ENCODE measurements around the gene DCTN3. TPM values are rescaled to one million over a fixed set of nuclear protein-coding genes. Genes with fewer than 3 reads are reported as not detected.
A peak's percentile ranks its signal among the peaks of the same experiment; 100 is the strongest.

Gene DCTN3
- total RNA-seq, 1 donor from 2014 or later: 78.6 TPM

GRCh38 chr9:34655394-34655793 lies 35.1 kb upstream of the DCTN3 start:
- no peaks in the 10 kb centered on the region for H3K27me3 ChIP-seq
- no peaks in the 10 kb centered on the region for H3K9me3 ChIP-seq
- H3K4me3 ChIP-seq: peak overlapping the region in 1 of 2 donors; percentile 13
- H3K4me1 ChIP-seq: peaks cover 59% of the 10 kb centered on the region
- no peaks in the 10 kb centered on the region for H3K36me3 ChIP-seq
- DNase-seq (ENCODE audit: extremely low spot score in 2 of 2): no peak
- peak overlapping the region; percentile 87 for H3K27ac ChIP-seq
- intact Hi-C loops (cut with DNase I): no loop called here
- TF ChIP-seq POLR2A (IDR thresholded peaks at IDR 0.05) (no peak), POLR2AphosphoS5 (IDR thresholded peaks at IDR 0.05; ENCODE audit: insufficient read depth in 1 of 2, low read depth in 1 of 2) (no peak), CTCF (IDR thresholded peaks at IDR 0.05) (no peak)

GRCh38 chr9:34654323-34655051 lies 34.2 kb upstream of the DCTN3 start:
- Histone ChIP-seq H3K4me3 (peak overlapping the region; percentile 13 to 17), H3K27me3 (no peaks in the 10 kb centered on the region), H3K4me1 (peaks cover 59% of the 10 kb centered on the region), H3K27ac (peak overlapping the region; percentile 87), H3K36me3 (peaks cover 0 to 4% of the 10 kb centered on the region in 2 donors), H3K9me3 (no peaks in the 10 kb centered on the region)
- peak in 1 of 2 donors; percentile 78 for TF ChIP-seq POLR2AphosphoS5 (IDR thresholded peaks at IDR 0.05; ENCODE audit: insufficient read depth in 1 of 2, low read depth in 1 of 2)
- TF ChIP-seq CTCF (IDR thresholded peaks at IDR 0.05): no peak
- no peak for TF ChIP-seq POLR2A (IDR thresholded peaks at IDR 0.05)
- intact Hi-C loops (cut with DNase I): no loop called here
- no peak for DNase-seq (ENCODE audit: extremely low spot score in 2 of 2)

- no peak for DNase-seq (ENCODE audit: extremely low spot score in 2 of 2)
- peak overlapping the region; percentile 87 for H3K27ac ChIP-seq
- H3K4me3 ChIP-seq: peak overlapping the region; percentile 37 to 45
- peaks cover 0 to 14% of the 10 kb centered on the region in 2 donors for H3K36me3 ChIP-seq
- TF ChIP-seq CTCF (IDR thresholded peaks at IDR 0.05): no peak
- no peak for TF ChIP-seq POLR2A (IDR thresholded peaks at IDR 0.05)
- TF ChIP-seq POLR2AphosphoS5 (IDR thresholded peaks at IDR 0.05; ENCODE audit: insufficient read depth in 1 of 2, low read depth in 1 of 2): no peak
- H3K9me3 ChIP-seq: no peaks in the 10 kb centered on the region
- intact Hi-C loops (cut with DNase I): no loop called here
- no peaks in the 10 kb centered on the region for H3K27me3 ChIP-seq
- H3K4me1 ChIP-seq: peaks cover 59% of the 10 kb centered on the region
Measured at GRCh38 chr9:34653151-34654072, 33.1 kb upstream of the DCTN3 start.

GRCh38 chr9:34652602-34653000 lies 32.3 kb upstream of the DCTN3 start:
- peaks cover 67% of the 10 kb centered on the region for H3K4me1 ChIP-seq
- TF ChIP-seq CTCF (IDR thresholded peaks at IDR 0.05): no peak
- TF ChIP-seq POLR2A (IDR thresholded peaks at IDR 0.05): no peak
- TF ChIP-seq POLR2AphosphoS5 (IDR thresholded peaks at IDR 0.05; ENCODE audit: insufficient read depth in 1 of 2, low read depth in 1 of 2): no peak
- H3K4me3 ChIP-seq: peak overlapping the region; percentile 37 to 45
- H3K36me3 ChIP-seq: peaks cover 0 to 15% of the 10 kb centered on the region in 2 donors
- H3K27me3 ChIP-seq: no peaks in the 10 kb centered on the region
- intact Hi-C loops (cut with DNase I): no loop called here
- DNase-seq (ENCODE audit: extremely low spot score in 2 of 2): no peak
- H3K27ac ChIP-seq: peak overlapping the region; percentile 87
- H3K9me3 ChIP-seq: no peaks in the 10 kb centered on the region

All from vagina (tissue), 2 donors.